Fibroblast of villous mesenchyme (primary cell): ENCODE results near the gene ADGRF5. TPM values are rescaled to one million over a fixed set of nuclear protein-coding genes. Genes with fewer than 3 reads are reported as not detected.
"Not testable (repeated sequence)": the region's sequence is repeated elsewhere in the genome, so short reads cannot be mapped to it uniquely, and the experiment has no call there.

ENCODE experiments used
- DNase-seq: peaks from one replicate; pipeline ENCODE4 v3.0.0-alpha.2; 2010; ENCODE audit warnings: low read depth
- H3K4me3 ChIP-seq: 2 replicates; pipeline ENCODE4 v1.5.1; 2011; ENCODE audit warnings: low read depth, mild to moderate bottlenecking, low read length
- CTCF ChIP-seq: IDR thresholded peaks from 2 replicates; pipeline ENCODE4 v1.5.1; 2012; ENCODE audit warnings: low read depth, mild to moderate bottlenecking, low read length; ENCODE audit not compliant: insufficient read depth
- total RNA-seq: library from RNA; depleted of rRNA; stranded (reverse); fragments of >200 nt; gene quantifications from 2 replicates; pipeline ENCODE4 v1.2.3, GENCODE V29; 2012

The ADGRF5 gene
- total RNA-seq, 1 donor, result 0.86 TPM

GRCh38 chr6:46865221-46865620 is 56.5 kb downstream of the ADGRF5 start:
- DNase-seq, result no peak
- no peak for TF ChIP-seq CTCF
- no peak overlapping the region for H3K4me3 ChIP-seq

- H3K4me3 ChIP-seq, result no peak overlapping the region
- TF ChIP-seq CTCF, result no peak
- DNase-seq, result no peak
These were observed 57.9 kb downstream of the ADGRF5 start for GRCh38 chr6:46863791-46864190.

- no peak for TF ChIP-seq CTCF
- no peak for DNase-seq
- no peak overlapping the region for H3K4me3 ChIP-seq
These were observed 59.4 kb downstream of the ADGRF5 start for GRCh38 chr6:46862381-46862780.

- peak; percentile 77 for TF ChIP-seq CTCF
- DNase-seq, result peak; percentile 18
- not testable (repeated sequence) for H3K4me3 ChIP-seq
These were observed 65.8 kb downstream of the ADGRF5 start for GRCh38 chr6:46855966-46856365.

GRCh38 chr6:46851576-46851975 is 70.2 kb downstream of the ADGRF5 start:
- DNase-seq, H3K4me3 ChIP-seq: not testable (repeated sequence)

- no peak for TF ChIP-seq CTCF
- H3K4me3 ChIP-seq, result no peak overlapping the region
- no peak for DNase-seq
These were observed 70.9 kb downstream of the ADGRF5 start for GRCh38 chr6:46850792-46851191.

GRCh38 chr6:46849361-46849690 is 72.4 kb downstream of the ADGRF5 start:
- no peak overlapping the region for H3K4me3 ChIP-seq
- TF ChIP-seq CTCF, result no peak
- DNase-seq, result no peak
